CD4-positive, alpha-beta memory T cell (primary cell): ENCODE results near the gene DOLK. TPM values are rescaled to one million over a fixed set of nuclear protein-coding genes. Genes with fewer than 3 reads are reported as not detected.

ENCODE experiments used
- CTCF ChIA-PET: fragments of 350-600 bp; sonication (Branson Sonifier 250); formaldehyde crosslinking; loops from one replicate; lab custom pipeline; 2021; ENCODE audit warnings: inconsistent platforms; ENCODE audit not compliant: partially characterized antibody; lab: Charles Lee
- POLR2A ChIA-PET: fragments of 350-600 bp; sonication (Branson Sonifier 250); formaldehyde crosslinking; loops from one replicate; lab custom pipeline; 2021; ENCODE audit not compliant: partially characterized antibody; lab: Charles Lee
- DNase-seq, 5 donors: peaks; one replicate each; pipeline versions ENCODE4 v3.0.0 to v3.0.0-alpha.2; 2020 to 2022; ENCODE audit warnings: mixed read lengths in 1 of 5
- H3K27ac ChIP-seq: one replicate; pipeline ENCODE4 v1.7.0; 2013; ENCODE audit warnings: low read depth, low read length
- H3K27me3 ChIP-seq: 2 replicates; pipeline ENCODE4 v1.7.0; 2013; ENCODE audit warnings: mild to moderate bottlenecking, low read length, moderate library complexity; ENCODE audit not compliant: insufficient read depth
- H3K36me3 ChIP-seq: 2 replicates; pipeline ENCODE4 v1.7.0; 2013; ENCODE audit warnings: mild to moderate bottlenecking, low read length, moderate library complexity; ENCODE audit not compliant: insufficient read depth
- H3K4me1 ChIP-seq: 2 replicates; pipeline ENCODE4 v1.7.0; 2013; ENCODE audit warnings: mild to moderate bottlenecking, low read length, moderate library complexity; ENCODE audit not compliant: insufficient read depth
- H3K4me3 ChIP-seq, 2 donors: one replicate each; pipeline ENCODE4 v1.7.0; 2013; ENCODE audit warnings: low read length in 2 of 2, mild to moderate bottlenecking in 1 of 2
- H3K9me3 ChIP-seq, 2 donors: one replicate each; pipeline ENCODE4 v1.7.0; 2013; ENCODE audit warnings: low read length in 2 of 2, control low read depth in 1 of 2; ENCODE audit not compliant: control insufficient read depth in 1 of 2
- H3K27ac Mint-ChIP-seq, 7 donors: one replicate each; pipeline ENCODE4 v1.8.0; 2020 to 2021; ENCODE audit warnings: mixed read lengths in 7 of 7, mild to moderate bottlenecking in 6 of 7, inconsistent platforms in 3 of 7, moderate library complexity in 3 of 7
- H3K27me3 Mint-ChIP-seq, 2 donors: one replicate each; pipeline ENCODE4 v1.8.0; 2020 to 2021; ENCODE audit warnings: mixed read lengths in 2 of 2
- H3K36me3 Mint-ChIP-seq, 2 donors: one replicate each; pipeline ENCODE4 v1.8.0; 2020 to 2021; ENCODE audit warnings: mixed read lengths in 2 of 2, inconsistent platforms in 1 of 2, mild to moderate bottlenecking in 1 of 2
- H3K4me1 Mint-ChIP-seq, 4 donors: one replicate each; pipeline ENCODE4 v1.8.0; 2020 to 2021; ENCODE audit warnings: mixed read lengths in 4 of 4, mild to moderate bottlenecking in 1 of 4
- H3K4me3 Mint-ChIP-seq, 8 donors: one replicate each; pipeline ENCODE4 v1.8.0; 2020 to 2021; ENCODE audit warnings: mixed read lengths in 8 of 8, mild to moderate bottlenecking in 7 of 8, moderate library complexity in 6 of 8, inconsistent platforms in 3 of 8
- H3K9me3 Mint-ChIP-seq, 8 donors: one replicate each; pipeline ENCODE4 v1.8.0; 2020 to 2021; ENCODE audit warnings: mixed read lengths in 8 of 8, mild to moderate bottlenecking in 5 of 8, inconsistent platforms in 3 of 8, moderate library complexity in 1 of 8
- intact Hi-C: fragments of 100-400 bp; cut with micrococcal nuclease; formaldehyde crosslinking; loops from one replicate; pipeline ENCODE4 v1.15.1; 2023
- polyA plus RNA-seq, 2 donors: library from polyadenylated mRNA; unstranded; fragments of 300-500 nt; fragmentation: Illumina TruSeq; gene quantifications; one replicate each; pipeline ENCODE4 v1.2.3, GENCODE V29; 2021
- total RNA-seq, 2 experiments: library from RNA; stranded (reverse); gene quantifications; one replicate each; pipeline ENCODE4 v1.2.3, GENCODE V29; 2021

DOLK gene
- total and polyA plus RNA-seq, 4 experiments from 2014 or later = 9.1 to 12.9 (median 10.8) TPM

DNA sequence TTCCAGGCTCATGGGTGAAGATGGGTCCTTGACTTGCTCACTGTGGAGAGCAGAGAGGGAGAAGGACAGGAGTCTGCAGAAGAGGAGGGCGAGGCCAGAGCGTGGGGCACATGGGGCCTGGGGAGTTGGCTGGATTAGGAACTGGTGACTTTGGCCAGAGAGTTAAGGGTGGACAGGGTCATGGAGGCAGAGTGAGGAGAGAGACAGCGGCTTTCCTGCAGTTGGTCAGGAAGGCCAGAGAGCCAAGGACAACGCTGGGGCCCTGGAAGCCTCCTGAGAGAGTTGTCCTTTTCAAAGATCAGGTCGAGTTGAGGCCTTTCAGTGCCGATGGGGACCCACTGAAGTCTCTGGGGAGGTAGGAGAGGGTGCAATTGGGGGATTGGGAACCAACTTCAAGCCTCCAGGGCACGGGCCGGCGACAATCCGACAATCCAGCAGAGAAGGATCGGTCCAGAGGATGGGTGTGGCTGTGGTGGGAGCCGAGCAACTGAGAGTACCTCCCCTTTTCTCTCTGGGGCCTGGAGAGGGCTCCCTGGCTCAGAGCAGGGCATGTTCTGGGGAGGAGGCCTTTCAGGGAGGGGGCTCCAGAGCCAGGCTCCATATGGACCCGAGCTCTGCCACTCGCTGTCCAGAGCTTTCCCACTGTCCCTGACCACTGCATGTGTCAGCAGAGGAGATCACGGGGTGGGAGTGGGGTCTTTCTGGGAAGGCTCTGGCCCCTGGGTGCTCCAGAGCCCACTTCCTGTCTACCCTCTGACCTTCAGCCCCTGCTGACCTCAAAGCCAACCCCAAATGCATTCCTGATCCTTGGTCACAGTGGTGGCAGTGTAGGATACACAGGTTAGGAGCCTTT, 34.1 kb downstream of the DOLK start:
- Mint-ChIP-seq H3K27ac (peak overlapping the region; percentile 41 to 91 (median 81)), H3K36me3 (peaks cover 40 to 53% of the 10 kb centered on the region in 2 donors), H3K4me3 (peak overlapping the region in 2 of 8 donors; percentile 2 to 15), H3K4me1 (peaks cover 18 to 59% (median 32%) of the 10 kb centered on the region in 4 donors), H3K27me3 (no peaks in the 10 kb centered on the region), H3K9me3 (no peaks in the 10 kb centered on the region)
- ChIA-PET POLR2A (interaction anchor here (0.8 kb wide), 1 partner anchor 11 kb away, joined by 5 read pairs; no protein-coding TSS in a partner anchor), CTCF (interaction anchor here (1.0 to 4.4 kb wide), 2 partner anchors 15 kb away, joined by 8 to 20 read pairs; no protein-coding TSS in a partner anchor)
- Histone ChIP-seq H3K4me3 (no peak overlapping the region), H3K36me3 (peaks cover 55% of the 10 kb centered on the region), H3K4me1 (peaks cover 51% of the 10 kb centered on the region), H3K27ac (no peak overlapping the region), H3K27me3 (no peaks in the 10 kb centered on the region), H3K9me3 (no peaks in the 10 kb centered on the region)
- intact Hi-C loops = no loop called here
- no peak for DNase-seq

DNA sequence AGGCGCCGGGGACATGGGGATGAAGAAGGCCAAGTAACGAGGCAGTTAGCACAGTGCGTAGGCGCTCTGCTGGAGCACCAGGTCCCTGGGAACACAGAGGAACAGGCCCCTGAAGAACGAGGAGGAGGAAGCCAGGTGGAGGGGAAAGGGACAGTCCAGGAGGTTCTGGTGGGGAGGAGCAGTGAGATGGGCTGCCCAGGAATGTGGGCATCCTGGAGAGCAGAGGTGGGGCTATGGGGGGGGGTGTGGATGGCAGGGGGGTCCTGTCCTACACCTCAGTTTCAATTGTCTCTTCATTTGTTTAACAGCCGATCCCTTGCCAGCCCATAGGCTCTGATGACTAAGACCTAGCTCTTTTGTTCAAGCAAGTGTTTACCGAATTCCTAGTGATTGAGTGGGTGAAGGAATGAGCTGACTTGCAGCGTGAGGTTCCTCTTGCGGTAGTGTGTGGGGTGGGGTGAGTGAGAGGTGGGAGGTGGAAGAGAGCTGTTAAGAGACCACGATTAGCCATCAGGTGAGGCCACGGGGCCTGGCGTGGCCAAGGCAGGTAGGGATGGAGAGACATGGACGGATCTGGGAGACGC, 35.0 kb downstream of the DOLK start:
- peaks cover 57% of the 10 kb centered on the region for H3K36me3 ChIP-seq
- H3K9me3 Mint-ChIP-seq = no peaks in the 10 kb centered on the region
- no peak overlapping the region for H3K4me3 ChIP-seq
- no peak overlapping the region for H3K27ac ChIP-seq
- POLR2A ChIA-PET = interaction anchor here (0.6 to 0.8 kb wide), 2 partner anchors 10 to 48 kb away, joined by 3 to 5 read pairs; no protein-coding TSS in a partner anchor
- intact Hi-C loops = no loop called here
- H3K9me3 ChIP-seq = no peaks in the 10 kb centered on the region
- peaks cover 51% of the 10 kb centered on the region for H3K4me1 ChIP-seq
- DNase-seq = no peak
- H3K27me3 Mint-ChIP-seq = no peaks in the 10 kb centered on the region
- peaks cover 40 to 53% of the 10 kb centered on the region in 2 donors for H3K36me3 Mint-ChIP-seq
- H3K4me1 Mint-ChIP-seq = peaks cover 18 to 63% (median 34%) of the 10 kb centered on the region in 4 donors
- CTCF ChIA-PET = interaction anchor here (1.0 kb wide), 1 partner anchor 16 kb away, joined by 8 read pairs; no protein-coding TSS in a partner anchor
- H3K4me3 Mint-ChIP-seq = peak overlapping the region in 4 of 8 donors; percentile 4 to 52 (median 30)
- H3K27me3 ChIP-seq = no peaks in the 10 kb centered on the region
- peak overlapping the region; percentile 62 to 91 (median 81) for H3K27ac Mint-ChIP-seq

DNA sequence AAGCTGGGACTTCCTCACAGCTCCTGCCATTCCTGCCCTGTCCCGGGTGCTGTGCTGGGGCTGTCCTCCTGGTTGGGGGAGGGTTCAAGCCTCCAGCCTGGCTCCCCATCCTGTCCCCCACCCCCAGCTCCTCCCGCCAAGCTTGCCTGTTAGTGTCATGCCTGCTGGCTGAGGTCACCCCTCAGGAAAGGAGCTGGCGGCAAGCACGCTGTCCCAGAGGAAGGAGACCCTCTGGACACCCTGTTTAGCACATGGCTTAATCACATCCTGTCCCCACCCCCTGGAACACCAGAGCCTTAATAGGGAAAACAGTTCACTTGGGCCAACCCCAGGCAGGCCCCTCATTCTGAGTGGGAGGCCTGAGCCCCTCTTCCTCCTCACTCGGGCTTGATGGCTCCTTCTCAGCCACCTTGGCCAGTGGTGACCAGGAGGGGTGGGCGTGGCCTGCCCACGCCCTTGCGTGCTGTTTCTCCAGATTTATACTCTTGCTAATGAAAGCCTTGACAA, 35.8 kb downstream of the DOLK start:
- POLR2A ChIA-PET = no interaction called here

DNA sequence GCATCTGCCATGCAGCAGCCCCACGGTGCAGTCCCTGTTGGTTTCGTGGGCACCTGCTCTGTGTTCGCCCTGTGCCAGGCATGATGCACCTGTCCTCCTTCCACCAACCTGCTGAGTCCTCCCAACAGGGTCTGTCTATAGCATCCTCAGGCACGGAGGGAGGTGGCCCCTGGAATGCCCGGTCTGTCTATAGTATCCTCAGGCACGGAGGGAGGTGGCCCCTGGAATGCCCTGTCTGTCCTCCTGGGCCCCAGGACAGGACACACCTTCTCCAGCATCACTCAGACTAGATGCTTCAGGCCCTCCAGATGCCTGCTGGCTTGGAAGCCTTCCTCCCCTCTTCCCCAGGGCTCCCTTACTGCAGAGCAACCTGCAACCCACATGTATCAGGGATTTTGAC, 36.5 kb downstream of the DOLK start:
- peaks cover 49% of the 10 kb centered on the region for H3K36me3 ChIP-seq
- peaks cover 58% of the 10 kb centered on the region for H3K4me1 ChIP-seq
- CTCF ChIA-PET = no interaction called here
- peaks cover 34 to 52% of the 10 kb centered on the region in 2 donors for H3K36me3 Mint-ChIP-seq
- peak overlapping the region in 2 of 8 donors; percentile 13 to 20 for H3K4me3 Mint-ChIP-seq
- no peaks in the 10 kb centered on the region for H3K27me3 Mint-ChIP-seq
- H3K27ac ChIP-seq = no peak overlapping the region
- POLR2A ChIA-PET = no interaction called here
- H3K4me3 ChIP-seq = no peak overlapping the region
- intact Hi-C loops = no loop called here
- H3K27ac Mint-ChIP-seq = peak overlapping the region in 4 of 7 donors; percentile 30 to 64 (median 50)
- H3K9me3 Mint-ChIP-seq = no peaks in the 10 kb centered on the region
- H3K4me1 Mint-ChIP-seq = peaks cover 22 to 73% (median 42%) of the 10 kb centered on the region in 4 donors
- H3K27me3 ChIP-seq = no peaks in the 10 kb centered on the region
- no peaks in the 10 kb centered on the region for H3K9me3 ChIP-seq
- DNase-seq = no peak

More for the DNA sequence above, 35.8 kb downstream of the DOLK start:
- H3K36me3 ChIP-seq = peaks cover 55% of the 10 kb centered on the region
- intact Hi-C loops = no loop called here
- CTCF ChIA-PET = no interaction called here
- Mint-ChIP-seq H3K4me1 (peaks cover 19 to 71% (median 39%) of the 10 kb centered on the region in 4 donors), H3K27ac (peak overlapping the region in 5 of 7 donors; percentile 15 to 81 (median 64)), H3K9me3 (no peaks in the 10 kb centered on the region), H3K36me3 (peaks cover 36 to 53% of the 10 kb centered on the region in 2 donors), H3K4me3 (no peak overlapping the region), H3K27me3 (no peaks in the 10 kb centered on the region)
- no peak for DNase-seq
- H3K4me3 ChIP-seq = no peak overlapping the region
- no peaks in the 10 kb centered on the region for H3K9me3 ChIP-seq
- H3K4me1 ChIP-seq = peaks cover 57% of the 10 kb centered on the region
- no peak overlapping the region for H3K27ac ChIP-seq
- H3K27me3 ChIP-seq = no peaks in the 10 kb centered on the region

DNA sequence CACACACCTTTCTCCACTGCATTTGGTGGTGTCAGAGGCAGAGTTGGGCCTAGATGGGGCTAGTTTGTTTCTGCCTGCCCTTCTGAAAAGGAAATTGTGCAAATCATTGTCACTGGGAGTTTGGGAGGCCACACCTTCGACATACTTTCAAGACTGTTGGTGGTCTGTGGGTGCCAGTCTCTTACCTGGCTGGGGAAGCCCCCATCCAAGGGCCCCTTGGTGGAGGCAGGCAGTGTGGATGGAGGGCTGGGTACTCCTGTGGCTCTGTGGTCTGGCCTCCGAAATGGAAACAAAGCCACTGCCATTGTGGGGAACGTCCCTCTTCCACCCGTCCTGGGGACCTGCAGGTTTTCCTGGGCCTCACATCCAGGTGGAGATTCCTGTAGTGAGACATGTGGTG, 37.5 kb downstream of the DOLK start:
- CTCF ChIA-PET = interaction anchor here (1.9 kb wide), 1 partner anchor 28 kb away, joined by 7 read pairs; the partner anchor contains the start of genes KYAT1 and LRRC8A
- intact Hi-C loops = no loop called here
- Histone ChIP-seq H3K9me3 (no peaks in the 10 kb centered on the region), H3K4me1 (peaks cover 67% of the 10 kb centered on the region), H3K4me3 (no peak overlapping the region), H3K27ac (no peak overlapping the region), H3K36me3 (peaks cover 48% of the 10 kb centered on the region), H3K27me3 (no peaks in the 10 kb centered on the region)
- Mint-ChIP-seq H3K9me3 (no peaks in the 10 kb centered on the region), H3K4me1 (peaks cover 24 to 77% (median 44%) of the 10 kb centered on the region in 4 donors), H3K36me3 (peaks cover 34 to 45% of the 10 kb centered on the region in 2 donors), H3K4me3 (no peak overlapping the region), H3K27me3 (no peaks in the 10 kb centered on the region), H3K27ac (peak overlapping the region in 4 of 7 donors; percentile 29 to 84 (median 62))
- POLR2A ChIA-PET = interaction anchor here (1.4 to 1.6 kb wide), 2 partner anchors 13 to 29 kb away, joined by 5 to 6 read pairs; partner anchors contain the start of gene KYAT1
- DNase-seq = no peak

DNA sequence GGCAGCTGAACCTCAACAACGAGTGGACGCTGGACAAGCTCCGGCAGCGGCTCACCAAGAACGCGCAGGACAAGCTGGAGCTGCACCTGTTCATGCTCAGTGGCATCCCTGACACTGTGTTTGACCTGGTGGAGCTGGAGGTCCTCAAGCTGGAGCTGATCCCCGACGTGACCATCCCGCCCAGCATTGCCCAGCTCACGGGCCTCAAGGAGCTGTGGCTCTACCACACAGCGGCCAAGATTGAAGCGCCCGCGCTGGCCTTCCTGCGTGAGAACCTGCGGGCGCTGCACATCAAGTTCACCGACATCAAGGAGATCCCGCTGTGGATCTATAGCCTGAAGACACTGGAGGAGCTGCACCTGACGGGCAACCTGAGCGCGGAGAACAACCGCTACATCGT, 39.0 kb downstream of the DOLK start:
- CTCF ChIA-PET = interaction anchor here (1.0 to 1.9 kb wide), 5 partner anchors 10 to 45 kb away, joined by 3 to 11 read pairs (median 4); partner anchors contain the start of genes KYAT1 and LRRC8A
- Histone ChIP-seq H3K4me1 (peaks cover 65% of the 10 kb centered on the region), H3K9me3 (no peaks in the 10 kb centered on the region), H3K27ac (no peak overlapping the region), H3K27me3 (no peaks in the 10 kb centered on the region), H3K4me3 (no peak overlapping the region), H3K36me3 (peaks cover 48% of the 10 kb centered on the region)
- Mint-ChIP-seq H3K36me3 (peaks cover 34 to 44% of the 10 kb centered on the region in 2 donors), H3K4me3 (no peak overlapping the region), H3K9me3 (no peaks in the 10 kb centered on the region), H3K4me1 (peaks cover 27 to 81% (median 51%) of the 10 kb centered on the region in 4 donors), H3K27me3 (no peaks in the 10 kb centered on the region), H3K27ac (peak overlapping the region in 1 of 7 donors; percentile 35)
- DNase-seq = no peak
- intact Hi-C loops = no loop called here
- POLR2A ChIA-PET = interaction anchor here (1.4 to 1.6 kb wide), 2 partner anchors 15 to 27 kb away, joined by 5 to 6 read pairs; partner anchors contain the start of gene KYAT1
